B cell (primary cell): Measurements from ENCODE around the gene ADAMTS2. TPM values are rescaled to one million over a fixed set of nuclear protein-coding genes. Genes with fewer than 3 reads are reported as not detected.

Source experiments
- ATAC-seq: fragments of 200-7000 bp; cut with Tn5 transposase; one replicate; pipeline ENCODE4 v1.10.0; 2021; ENCODE audit warnings: low read depth, mild to moderate bottlenecking, moderate number of reproducible peaks, moderate library complexity
- CTCF ChIA-PET: fragments of 350-600 bp; sonication (Branson Sonifier 250); formaldehyde crosslinking; loops from one replicate; lab custom pipeline; 2021; ENCODE audit warnings: antibody characterized with exemption, inconsistent platforms; lab: Charles Lee
- POLR2A ChIA-PET: fragments of 350-600 bp; sonication (Branson Sonifier 250); formaldehyde crosslinking; loops from one replicate; lab custom pipeline; 2021; ENCODE audit warnings: antibody characterized with exemption; lab: Charles Lee
- DNase-seq: peaks from one replicate; pipeline ENCODE4 v3.0.0; 2013
- H2AFZ ChIP-seq: 2 replicates; pipeline ENCODE4 v1.6.1; 2012; ENCODE audit warnings: mild to moderate bottlenecking, low read depth, low read length; ENCODE audit not compliant: insufficient read depth, poor library complexity, severe bottlenecking
- H3K27ac ChIP-seq, 2 donors: 1 replicate in 1 of 2; 2 replicates in 1 of 2; pipeline ENCODE4 v1.5.1; 2012 to 2013; ENCODE audit warnings: low read length in 2 of 2, mild to moderate bottlenecking in 2 of 2, moderate library complexity in 1 of 2
- H3K27me3 ChIP-seq, 4 experiments: fragments of 200-600 bp in 1 of 4; sonication (generic) in 1 of 4; replicated peaks in 1 of 4; 1 replicate in 2 of 4; 2 replicates in 2 of 4; pipeline versions ENCODE4 v1.6.1 to v1.7.0; 2013 to 2016; ENCODE audit warnings: low read length in 3 of 4, mild to moderate bottlenecking in 2 of 4, mixed read lengths in 1 of 4, moderate library complexity in 1 of 4; ENCODE audit not compliant: insufficient read depth in 4 of 4, control insufficient read depth in 3 of 4; ENCODE audit errors: control extremely low read depth in 1 of 4
- H3K36me3 ChIP-seq, 2 experiments: replicated peaks in 1 of 2; 1 replicate in 1 of 2; 2 replicates in 1 of 2; pipeline versions ENCODE4 v1.6.1 to v1.7.1; 2013; ENCODE audit warnings: low read length in 1 of 2; ENCODE audit not compliant: insufficient read depth in 2 of 2, control insufficient read depth in 1 of 2; ENCODE audit errors: control extremely low read depth in 1 of 2, extremely low read depth in 1 of 2
- H3K4me1 ChIP-seq, 2 donors: fragments of 200-600 bp in 1 of 2; sonication (generic) in 1 of 2; 1 replicate in 1 of 2; 2 replicates in 1 of 2; pipeline versions ENCODE4 v1.5.1 to v1.6.1; 2013 to 2017; ENCODE audit warnings: low read length in 2 of 2; ENCODE audit not compliant: control insufficient read depth in 2 of 2, insufficient read depth in 2 of 2
- H3K4me2 ChIP-seq: replicated peaks from 2 replicates; pipeline ENCODE3; 2012; ENCODE audit warnings: mild to moderate bottlenecking, low read depth, low read length; ENCODE audit not compliant: poor library complexity, severe bottlenecking
- H3K4me3 ChIP-seq, 5 experiments: fragments of 200-600 bp in 1 of 5; sonication (generic) in 1 of 5; 1 replicate in 3 of 5; 2 replicates in 2 of 5; pipeline versions ENCODE4 v1.5.1 to v1.7.0; 2011 to 2016; ENCODE audit warnings: low read length in 4 of 5, mild to moderate bottlenecking in 4 of 5, low read depth in 2 of 5, control low read depth in 1 of 5, moderate library complexity in 1 of 5; ENCODE audit not compliant: insufficient read depth in 1 of 5; ENCODE audit errors: control extremely low read depth in 1 of 5, extremely low read depth in 1 of 5
- H3K79me2 ChIP-seq: fragments of 200-600 bp; sonication (generic); one replicate; pipeline ENCODE4 v1.6.0; 2016; ENCODE audit warnings: low read length; ENCODE audit not compliant: control insufficient read depth, insufficient read depth
- H3K9ac ChIP-seq: fragments of 200-600 bp; sonication (generic); 2 replicates; pipeline ENCODE4 v1.6.1; 2017; ENCODE audit warnings: mild to moderate bottlenecking, low read length, moderate library complexity
- H3K9me3 ChIP-seq, 3 donors: one replicate each; pipeline versions ENCODE4 v1.6.1 to v1.7.1; 2013; ENCODE audit warnings: low read length in 2 of 3; ENCODE audit not compliant: control insufficient read depth in 2 of 3, insufficient read depth in 1 of 3; ENCODE audit errors: control extremely low read depth in 1 of 3
- H4K20me1 ChIP-seq: 2 replicates; pipeline ENCODE4 v1.6.0; 2012; ENCODE audit warnings: mild to moderate bottlenecking, low read length; ENCODE audit not compliant: insufficient read depth, control insufficient read depth, poor library complexity, severe bottlenecking
- H3K27ac Mint-ChIP-seq: one replicate; pipeline ENCODE4 v1.8.0; 2021; ENCODE audit warnings: mixed read lengths
- H3K27me3 Mint-ChIP-seq: one replicate; pipeline ENCODE4 v1.8.0; 2021; ENCODE audit warnings: mixed read lengths
- H3K4me1 Mint-ChIP-seq: one replicate; pipeline ENCODE4 v1.8.0; 2021; ENCODE audit warnings: mixed read lengths
- H3K4me3 Mint-ChIP-seq: one replicate; pipeline ENCODE4 v1.8.0; 2021; ENCODE audit warnings: mixed read lengths
- H3K9me3 Mint-ChIP-seq: one replicate; pipeline ENCODE4 v1.8.0; 2022; ENCODE audit warnings: mixed read lengths; ENCODE audit not compliant: insufficient read depth
- CTCF ChIP-seq: fragments of 200-600 bp; IDR thresholded peaks from one replicate; pipeline ENCODE4 v1.8.0; 2022; ENCODE audit warnings: antibody characterized with exemption, mild to moderate bottlenecking
- EZH2 ChIP-seq: IDR thresholded peaks from 2 replicates; pipeline ENCODE4 v1.6.1; 2012; ENCODE audit warnings: borderline replicate concordance, low read depth, mild to moderate bottlenecking, moderate library complexity, low read length; ENCODE audit not compliant: insufficient read depth, poor library complexity, severe bottlenecking
- WGBS: methylation state at CpG from one replicate; pipeline ENCODE4 v1.1.5; 2013; ENCODE audit warnings: missing lambda C conversion rate; ENCODE audit not compliant: insufficient coverage; 5-methylcytosine and 5-hydroxymethylcytosine counted together
- intact Hi-C: fragments of 100-400 bp; cut with micrococcal nuclease; formaldehyde crosslinking; loops from one replicate; pipeline ENCODE4 v1.10.0; 2022
- polyA plus RNA-seq: library from polyadenylated mRNA; depleted of rRNA; stranded (reverse); fragments of >200 nt; gene quantifications from 2 replicates; pipeline ENCODE4 v1.2.3, GENCODE V29; 2012
- total RNA-seq, 2 donors: library from RNA; stranded (reverse); fragments of 120-200 nt in 1 of 2; gene quantifications; 1 replicate in 1 of 2; 2 replicates in 1 of 2; pipeline versions ENCODE4 v1.2.3 to v1.2.4, GENCODE V29; 2013 to 2022

ADAMTS2 gene
- total and polyA plus RNA-seq, 2 donors (not counting 1 experiment from before 2014, with no cell fraction given) = not detected

GRCh38 chr5:179370490-179371120 is 25.3 kb upstream of the ADAMTS2 start:
- POLR2A ChIA-PET = no interaction called here

DNA sequence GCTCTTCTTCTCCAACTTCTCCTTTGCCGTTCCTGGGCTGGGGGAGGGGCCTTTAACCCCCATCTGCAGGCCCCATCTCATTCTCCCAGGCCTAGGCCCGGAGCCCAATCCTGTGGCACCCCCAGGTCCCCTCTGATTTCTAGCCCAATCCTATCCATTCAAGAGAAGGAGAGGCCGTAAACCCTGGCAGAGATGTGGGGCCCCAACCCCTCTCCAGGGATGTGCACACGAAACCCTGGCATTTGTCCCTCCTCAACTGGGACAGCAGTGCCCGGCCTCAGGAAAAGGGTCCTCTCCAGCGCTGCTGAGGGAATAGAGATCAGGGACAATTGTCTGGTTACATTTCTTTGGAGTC is 24.2 kb upstream of the ADAMTS2 start:
- H3K79me2 ChIP-seq = no peaks in the 10 kb centered on the region
- Mint-ChIP-seq H3K9me3 (no peaks in the 10 kb centered on the region), H3K4me1 (no peaks in the 10 kb centered on the region), H3K27ac (no peak overlapping the region), H3K4me3 (no peak overlapping the region), H3K27me3 (no peaks in the 10 kb centered on the region)
- ATAC-seq = no peak
- 38% methylated on average over 2 of the region's 6 CpGs for WGBS
- H3K4me3 ChIP-seq = no peak overlapping the region
- H3K9ac ChIP-seq = no peak overlapping the region
- DNase-seq = no peak
- intact Hi-C loops = no loop called here
- no peaks in the 10 kb centered on the region for H3K9me3 ChIP-seq
- no peak overlapping the region for H3K4me2 ChIP-seq
- POLR2A ChIA-PET = no interaction called here
- H3K27me3 ChIP-seq = no peaks in the 10 kb centered on the region
- no peak overlapping the region for H3K27ac ChIP-seq
- H4K20me1 ChIP-seq = no peaks in the 10 kb centered on the region
- no peaks in the 10 kb centered on the region for H3K36me3 ChIP-seq
- CTCF ChIA-PET = no interaction called here
- H2AFZ ChIP-seq = no peak overlapping the region
- no peak for TF ChIP-seq EZH2
- TF ChIP-seq CTCF = no peak
- no peaks in the 10 kb centered on the region for H3K4me1 ChIP-seq

More at GRCh38 chr5:179370490-179371120, 25.3 kb upstream of the ADAMTS2 start:
- CTCF ChIA-PET = no interaction called here
- intact Hi-C loops = no loop called here
- Histone ChIP-seq H3K36me3 (no peaks in the 10 kb centered on the region), H3K27ac (no peak overlapping the region), H3K9ac (no peak overlapping the region), H3K79me2 (no peaks in the 10 kb centered on the region), H3K27me3 (no peaks in the 10 kb centered on the region), H3K4me3 (no peak overlapping the region), H3K4me2 (no peak overlapping the region), H2AFZ (no peak overlapping the region), H3K4me1 (no peaks in the 10 kb centered on the region), H3K9me3 (peaks cover 0 to 4% (median 0%) of the 10 kb centered on the region in 3 donors), H4K20me1 (no peaks in the 10 kb centered on the region)
- WGBS = 86% methylated on average over 24 of the region's 24 CpGs
- no peaks in the 10 kb centered on the region for H3K4me1 Mint-ChIP-seq
- ATAC-seq (no peak), DNase-seq (no peak)
- H3K9me3 Mint-ChIP-seq = no peaks in the 10 kb centered on the region
- H3K27me3 Mint-ChIP-seq = no peaks in the 10 kb centered on the region
- H3K4me3 Mint-ChIP-seq = no peak overlapping the region
- H3K27ac Mint-ChIP-seq = no peak overlapping the region
- TF ChIP-seq EZH2 = no peak
- TF ChIP-seq CTCF = no peak
